Measurements from ENCODE around the gene USP40. TPM values are rescaled to one million over a fixed set of nuclear protein-coding genes. Genes with fewer than 3 reads are reported as not detected.

Gene USP40
- polyA plus RNA-seq, 2 of the 4 experiments (the other 2 are of a cell fraction): 22.9 to 57.0 TPM

DNA sequence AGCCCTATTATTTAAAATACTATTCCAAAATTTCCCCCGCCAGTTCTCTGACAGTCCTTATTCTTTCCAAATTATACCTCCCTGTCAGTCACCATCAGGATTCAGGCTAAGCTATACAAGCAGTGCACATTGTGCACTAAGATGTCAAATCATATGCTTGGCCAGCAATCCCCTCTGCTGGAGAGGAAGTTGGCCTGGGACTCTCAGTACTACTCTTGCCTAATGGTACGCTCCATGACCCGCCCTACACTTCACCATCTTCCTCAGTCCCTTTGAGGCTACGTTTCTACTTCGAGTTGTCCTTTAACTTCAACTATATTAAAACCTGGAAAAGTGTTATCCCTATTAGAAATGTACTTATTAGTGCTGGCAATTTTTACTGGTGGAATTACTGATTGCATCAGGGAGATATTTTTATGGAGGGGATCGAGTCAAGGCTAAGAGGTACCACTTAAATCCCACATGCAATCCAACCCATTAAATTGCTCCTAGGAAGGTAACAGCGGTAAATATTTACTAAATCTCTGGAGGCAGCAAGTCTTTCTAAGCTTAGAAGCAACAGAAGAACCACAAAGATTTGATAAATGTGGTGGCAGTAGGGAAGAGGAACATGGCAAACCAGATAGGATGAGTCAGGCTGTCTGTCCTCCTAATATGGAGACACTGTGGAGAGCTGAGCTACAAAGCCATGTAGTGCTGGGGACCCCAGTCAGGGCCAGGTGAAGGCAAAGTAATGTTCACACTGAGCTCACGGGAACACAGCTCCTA lies 2.7 kb downstream of the USP40 start:
- no peak for TF ChIP-seq HDAC2 (IDR thresholded peaks at IDR 0.05)
- TF ChIP-seq, protein P1, sequence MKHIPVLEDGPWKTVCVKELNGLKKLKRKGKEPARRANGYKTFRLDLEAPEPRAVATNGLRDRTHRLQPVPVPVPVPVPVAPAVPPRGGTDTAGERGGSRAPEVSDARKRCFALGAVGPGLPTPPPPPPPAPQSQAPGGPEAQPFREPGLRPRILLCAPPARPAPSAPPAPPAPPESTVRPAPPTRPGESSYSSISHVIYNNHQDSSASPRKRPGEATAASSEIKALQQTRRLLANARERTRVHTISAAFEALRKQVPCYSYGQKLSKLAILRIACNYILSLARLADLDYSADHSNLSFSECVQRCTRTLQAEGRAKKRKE (CRISPR knock-in tag; IDR thresholded peaks at IDR 0.05; ENCODE audit: low read depth): no peak
- no peak for TF ChIP-seq FOSL2 (IDR thresholded peaks at IDR 0.05)
- no peak for TF ChIP-seq FOSL2 (CRISPR knock-in tag; IDR thresholded peaks at IDR 0.05)
- TF ChIP-seq, protein P2, sequence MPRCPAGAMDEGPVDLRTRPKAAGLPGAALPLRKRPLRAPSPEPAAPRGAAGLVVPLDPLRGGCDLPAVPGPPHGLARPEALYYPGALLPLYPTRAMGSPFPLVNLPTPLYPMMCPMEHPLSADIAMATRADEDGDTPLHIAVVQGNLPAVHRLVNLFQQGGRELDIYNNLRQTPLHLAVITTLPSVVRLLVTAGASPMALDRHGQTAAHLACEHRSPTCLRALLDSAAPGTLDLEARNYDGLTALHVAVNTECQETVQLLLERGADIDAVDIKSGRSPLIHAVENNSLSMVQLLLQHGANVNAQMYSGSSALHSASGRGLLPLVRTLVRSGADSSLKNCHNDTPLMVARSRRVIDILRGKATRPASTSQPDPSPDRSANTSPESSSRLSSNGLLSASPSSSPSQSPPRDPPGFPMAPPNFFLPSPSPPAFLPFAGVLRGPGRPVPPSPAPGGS (IDR thresholded peaks at IDR 0.05): no peak
- no peak for TF ChIP-seq TFCP2L1 (CRISPR knock-in tag; IDR thresholded peaks at IDR 0.05)
- TF ChIP-seq JUN (IDR thresholded peaks at IDR 0.05): no peak
- FAIRE-seq: no peak
- peaks cover 7% of the 10 kb centered on the region; the same call in 1 of the 3 replicates for H3K9me3 ChIP-seq
- peak overlapping the region; percentile 83; the same call in 1 of the 3 replicates for H3K4me2 ChIP-seq
- no peak for ATAC-seq
- no peak overlapping the region for H3K4me3 ChIP-seq
- WGBS (ENCODE audit: missing lambda C conversion rate): 92% methylated on average over 8 of the region's 8 CpGs
- ChIA-PET POLR2A (no interaction called here), CTCF (interaction anchor here (1.8 to 2.4 kb wide), 2 partner anchors 147 to 269 kb away, joined by 5 to 10 read pairs; no protein-coding TSS in a partner anchor)
- peak overlapping the region; percentile 82 to 97 for H3K27ac ChIP-seq
- peaks cover 32% of the 10 kb centered on the region for H3K4me1 ChIP-seq
- DNase-seq (ENCODE audit: low read depth in 1 of 2, low spot score in 1 of 2): no peak

DNA sequence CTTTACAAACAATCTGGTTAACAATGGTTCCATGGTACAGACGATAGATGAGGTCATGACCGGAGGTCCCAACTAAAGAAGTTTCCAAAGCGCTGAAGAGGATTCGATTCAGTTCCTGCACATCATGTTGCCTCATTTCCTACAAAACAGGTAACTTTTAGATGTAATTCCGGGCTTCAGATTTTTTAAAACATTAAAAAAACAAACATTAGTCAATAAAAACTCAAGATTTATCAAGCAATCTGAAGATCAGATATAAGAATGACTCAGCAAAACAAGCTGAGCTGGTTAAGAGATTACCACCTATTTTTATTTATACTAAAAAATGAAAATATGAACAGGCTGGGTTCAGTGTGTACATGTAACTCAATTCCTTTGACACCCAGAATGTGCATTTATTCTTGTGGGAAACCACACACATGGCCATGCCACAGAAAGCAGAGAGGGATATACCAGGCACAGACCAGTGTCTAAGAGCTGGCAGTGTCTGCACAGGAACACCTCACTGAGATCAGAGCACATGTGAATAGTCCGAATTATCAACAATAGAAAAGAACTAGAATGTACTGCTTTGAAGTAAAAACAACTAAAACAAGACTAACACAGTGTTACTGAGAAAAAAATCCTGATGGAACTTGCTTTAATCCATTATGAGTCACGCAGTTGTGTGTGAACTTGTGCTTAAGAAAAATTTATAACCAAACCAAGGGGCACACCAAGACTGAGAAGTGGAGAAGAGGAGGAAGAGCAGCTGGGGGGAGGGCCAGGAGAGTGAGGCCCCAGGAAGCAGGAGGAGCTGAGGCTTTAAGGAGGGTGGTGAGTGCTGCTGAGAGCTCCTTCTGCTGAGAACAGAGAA lies 9.5 kb downstream of the USP40 start:
- H3K4me3 ChIP-seq: no peak overlapping the region
- peak; percentile 91 for ATAC-seq
- peak overlapping the region; percentile 49 for H3K4me2 ChIP-seq
- peak; percentile 70 for FAIRE-seq
- WGBS (ENCODE audit: missing lambda C conversion rate): 14% methylated on average over 7 of the region's 7 CpGs
- DNase-seq (ENCODE audit: low read depth in 1 of 2, low spot score in 1 of 2): peak; percentile 9 to 84
- ChIA-PET POLR2A (interaction anchor here (0.8 to 1.8 kb wide), 3 partner anchors 9 to 143 kb away, joined by 3 to 17 read pairs (median 13); partner anchors contain the start of gene USP40), CTCF (interaction anchor here (0.7 to 1.5 kb wide), 5 partner anchors 17 to 203 kb away, joined by 3 to 6 read pairs (median 4); no protein-coding TSS in a partner anchor)
- H3K4me1 ChIP-seq: peaks cover 70% of the 10 kb centered on the region
- peak overlapping the region; percentile 94 for H3K27ac ChIP-seq
- H3K9me3 ChIP-seq: peaks cover 4% of the 10 kb centered on the region; the same call in 1 of the 3 replicates
- TF ChIP-seq JUNB (IDR thresholded peaks at IDR 0.05): no peak; the same call in 1 of the 2 replicates
- peak in 1 of 2 experiments; percentile 45; a peak in 2 of 5 replicates for TF ChIP-seq EP300 (IDR thresholded peaks at IDR 0.05)
- TF ChIP-seq CHD4 (IDR thresholded peaks at IDR 0.05; ENCODE audit: borderline replicate concordance): no peak
- TF ChIP-seq EHF (CRISPR knock-in tag; IDR thresholded peaks at IDR 0.05): peak; percentile 57; the same call in 1 of the 2 replicates
- TF ChIP-seq NFE2L2 (conservative IDR thresholded peaks at IDR 0.05; ENCODE audit: low read length): peak; percentile 98
- TF ChIP-seq NR3C1 (IDR thresholded peaks at IDR 0.05): no peak
- TF ChIP-seq, protein P3, sequence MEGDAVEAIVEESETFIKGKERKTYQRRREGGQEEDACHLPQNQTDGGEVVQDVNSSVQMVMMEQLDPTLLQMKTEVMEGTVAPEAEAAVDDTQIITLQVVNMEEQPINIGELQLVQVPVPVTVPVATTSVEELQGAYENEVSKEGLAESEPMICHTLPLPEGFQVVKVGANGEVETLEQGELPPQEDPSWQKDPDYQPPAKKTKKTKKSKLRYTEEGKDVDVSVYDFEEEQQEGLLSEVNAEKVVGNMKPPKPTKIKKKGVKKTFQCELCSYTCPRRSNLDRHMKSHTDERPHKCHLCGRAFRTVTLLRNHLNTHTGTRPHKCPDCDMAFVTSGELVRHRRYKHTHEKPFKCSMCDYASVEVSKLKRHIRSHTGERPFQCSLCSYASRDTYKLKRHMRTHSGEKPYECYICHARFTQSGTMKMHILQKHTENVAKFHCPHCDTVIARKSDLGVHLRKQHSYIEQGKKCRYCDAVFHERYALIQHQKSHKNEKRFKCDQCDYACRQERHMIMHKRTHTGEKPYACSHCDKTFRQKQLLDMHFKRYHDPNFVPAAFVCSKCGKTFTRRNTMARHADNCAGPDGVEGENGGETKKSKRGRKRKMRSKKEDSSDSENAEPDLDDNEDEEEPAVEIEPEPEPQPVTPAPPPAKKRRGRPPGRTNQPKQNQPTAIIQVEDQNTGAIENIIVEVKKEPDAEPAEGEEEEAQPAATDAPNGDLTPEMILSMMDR (IDR thresholded peaks at IDR 0.05): no peak
- peak in 1 of 2 experiments; percentile 2; a peak in 2 of 5 replicates for TF ChIP-seq RAD21 (conservative IDR thresholded peaks at IDR 0.05 in 1 of 2, IDR thresholded peaks at IDR 0.05 in 1 of 2)
- TF ChIP-seq HDAC2 (IDR thresholded peaks at IDR 0.05): no peak
- TF ChIP-seq PHF8 (IDR thresholded peaks at IDR 0.05; ENCODE audit: borderline replicate concordance, low read depth): no peak
- TF ChIP-seq, protein P4, sequence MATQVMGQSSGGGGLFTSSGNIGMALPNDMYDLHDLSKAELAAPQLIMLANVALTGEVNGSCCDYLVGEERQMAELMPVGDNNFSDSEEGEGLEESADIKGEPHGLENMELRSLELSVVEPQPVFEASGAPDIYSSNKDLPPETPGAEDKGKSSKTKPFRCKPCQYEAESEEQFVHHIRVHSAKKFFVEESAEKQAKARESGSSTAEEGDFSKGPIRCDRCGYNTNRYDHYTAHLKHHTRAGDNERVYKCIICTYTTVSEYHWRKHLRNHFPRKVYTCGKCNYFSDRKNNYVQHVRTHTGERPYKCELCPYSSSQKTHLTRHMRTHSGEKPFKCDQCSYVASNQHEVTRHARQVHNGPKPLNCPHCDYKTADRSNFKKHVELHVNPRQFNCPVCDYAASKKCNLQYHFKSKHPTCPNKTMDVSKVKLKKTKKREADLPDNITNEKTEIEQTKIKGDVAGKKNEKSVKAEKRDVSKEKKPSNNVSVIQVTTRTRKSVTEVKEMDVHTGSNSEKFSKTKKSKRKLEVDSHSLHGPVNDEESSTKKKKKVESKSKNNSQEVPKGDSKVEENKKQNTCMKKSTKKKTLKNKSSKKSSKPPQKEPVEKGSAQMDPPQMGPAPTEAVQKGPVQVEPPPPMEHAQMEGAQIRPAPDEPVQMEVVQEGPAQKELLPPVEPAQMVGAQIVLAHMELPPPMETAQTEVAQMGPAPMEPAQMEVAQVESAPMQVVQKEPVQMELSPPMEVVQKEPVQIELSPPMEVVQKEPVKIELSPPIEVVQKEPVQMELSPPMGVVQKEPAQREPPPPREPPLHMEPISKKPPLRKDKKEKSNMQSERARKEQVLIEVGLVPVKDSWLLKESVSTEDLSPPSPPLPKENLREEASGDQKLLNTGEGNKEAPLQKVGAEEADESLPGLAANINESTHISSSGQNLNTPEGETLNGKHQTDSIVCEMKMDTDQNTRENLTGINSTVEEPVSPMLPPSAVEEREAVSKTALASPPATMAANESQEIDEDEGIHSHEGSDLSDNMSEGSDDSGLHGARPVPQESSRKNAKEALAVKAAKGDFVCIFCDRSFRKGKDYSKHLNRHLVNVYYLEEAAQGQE (IDR thresholded peaks at IDR 0.05): no peak
- peak; percentile 89 for TF ChIP-seq HOXB13 (CRISPR knock-in tag; IDR thresholded peaks at IDR 0.05; ENCODE audit: low read depth)
- no peak for TF ChIP-seq ESRRA (IDR thresholded peaks at IDR 0.05; ENCODE audit: borderline replicate concordance, low read length)
- TF ChIP-seq ZSCAN20 (CRISPR knock-in tag; IDR thresholded peaks at IDR 0.05): no peak
- no peak for TF ChIP-seq NPAS2 (CRISPR knock-in tag; IDR thresholded peaks at IDR 0.05; ENCODE audit: borderline replicate concordance)
- TF ChIP-seq HOXA7 (CRISPR knock-in tag; IDR thresholded peaks at IDR 0.05): no peak; the same call in none of the 2 replicates
- TF ChIP-seq TFCP2L1 (CRISPR knock-in tag; IDR thresholded peaks at IDR 0.05): no peak
- no peak for TF ChIP-seq RCOR1 (IDR thresholded peaks at IDR 0.05; ENCODE audit: low read depth, low read length)
- TF ChIP-seq, protein P5, sequence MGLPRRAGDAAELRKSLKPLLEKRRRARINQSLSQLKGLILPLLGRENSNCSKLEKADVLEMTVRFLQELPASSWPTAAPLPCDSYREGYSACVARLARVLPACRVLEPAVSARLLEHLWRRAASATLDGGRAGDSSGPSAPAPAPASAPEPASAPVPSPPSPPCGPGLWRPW (IDR thresholded peaks at IDR 0.05): no peak
- TF ChIP-seq, protein P1 (CRISPR knock-in tag; IDR thresholded peaks at IDR 0.05; ENCODE audit: low read depth): peak; percentile 9; the same call in 1 of the 2 replicates
